GM19397 (cell line): ENCODE results near the gene TAF1A.
A peak's percentile ranks its signal among the peaks of the same experiment; 100 is the strongest.
"Not testable (repeated sequence)": the region's sequence is repeated elsewhere in the genome, so short reads cannot be mapped to it uniquely, and the experiment has no call there.

Experiments used
- ATAC-seq: cut with Tn5 transposase; IDR thresholded peaks from one replicate; pipeline ENCODE4 v1.9.1; 2021; ENCODE audit warnings: mild to moderate bottlenecking, moderate library complexity; ENCODE audit not compliant: unreplicated experiment

Gene TAF1A

GRCh38 chr1:222589462-222590302 is at the start of gene TAF1A:
Gene TAF1A, minus strand, starts transcription at chr1:222589933.
- ATAC-seq = peak; percentile 99

- peak; percentile 79 for ATAC-seq
Observed at GRCh38 chr1:222634180-222635013, 44.7 kb upstream of the TAF1A start.

- ATAC-seq = no peak
Observed at GRCh38 chr1:222632749-222633148, 43.0 kb upstream of the TAF1A start.

- no peak for ATAC-seq
Observed at GRCh38 chr1:222631611-222632208, 42.0 kb upstream of the TAF1A start.

GRCh38 chr1:222629921-222630535 is 40.3 kb upstream of the TAF1A start:
- no peak for ATAC-seq

- ATAC-seq = no peak
Observed at GRCh38 chr1:222627232-222627631, 37.5 kb upstream of the TAF1A start.

- no peak for ATAC-seq
Observed at GRCh38 chr1:222624214-222624613, 34.5 kb upstream of the TAF1A start.

GRCh38 chr1:222623458-222623857 is 33.7 kb upstream of the TAF1A start:
- ATAC-seq = no peak

GRCh38 chr1:222622765-222623164 is 33.0 kb upstream of the TAF1A start:
- ATAC-seq = no peak

- no peak for ATAC-seq
Observed at GRCh38 chr1:222620566-222620965, 30.8 kb upstream of the TAF1A start.

- ATAC-seq = no peak
Observed at GRCh38 chr1:222618880-222619596, 29.3 kb upstream of the TAF1A start.

- ATAC-seq = peak; percentile 57
Observed at GRCh38 chr1:222618001-222618879, 28.5 kb upstream of the TAF1A start, which contains the start of gene MIA3. Gene MIA3, plus strand, starts transcription at chr1:222618097. Its CDS starts 14 bp downstream, at chr1:222618111.

- ATAC-seq = peak; percentile 81
Observed at GRCh38 chr1:222617367-222617951, 27.7 kb upstream of the TAF1A start.

- ATAC-seq = no peak
Observed at GRCh38 chr1:222616525-222616924, 26.8 kb upstream of the TAF1A start.

- ATAC-seq = no peak
Observed at GRCh38 chr1:222613627-222614026, 23.9 kb upstream of the TAF1A start.

GRCh38 chr1:222610728-222611127 is 21.0 kb upstream of the TAF1A start:
- no peak for ATAC-seq

- not testable (repeated sequence) for ATAC-seq
Observed at GRCh38 chr1:222609111-222609510, 19.4 kb upstream of the TAF1A start.

GRCh38 chr1:222606757-222607156 is 17.0 kb upstream of the TAF1A start:
- ATAC-seq = no peak

- no peak for ATAC-seq
Observed at GRCh38 chr1:222601257-222601656, 11.5 kb upstream of the TAF1A start.
